HepG2 (cell line): ENCODE results near the gene LIMS2. TPM values are rescaled to one million over a fixed set of nuclear protein-coding genes. Genes with fewer than 3 reads are reported as not detected.

ENCODE experiments used
- ATAC-seq: fragments of 200-7000 bp; cut with Tn5 transposase; 3 replicates; pipeline ENCODE4 v1.9.1; 2020; ENCODE audit warnings: mild to moderate bottlenecking, moderate library complexity
- BruUV-seq: library from RNA; stranded (reverse); fragments of 400-500 nt; replicated peaks from 2 replicates; lab custom pipeline; 2021; lab: Mats Ljungman, UMichigan
- CTCF ChIA-PET: fragments of 300-600 bp; formaldehyde crosslinking; extraction: SDS; loops from one replicate; lab custom pipeline; 2021; ENCODE audit warnings: low total read pairs, inconsistent platforms, low intra/inter-chr PET ratio; lab: Yijun Ruan, JAX
- POLR2A ChIA-PET: fragments of 350-600 bp; sonication (Branson Sonifier 250); formaldehyde crosslinking; loops from one replicate; lab custom pipeline; 2020; ENCODE audit warnings: antibody characterized with exemption, inconsistent platforms; lab: Yijun Ruan, JAX
- DNase-seq: peaks from one replicate; pipeline ENCODE4 v3.0.0-alpha.2; 2015; ENCODE audit warnings: low spot score
- FAIRE-seq: peaks from 3 replicates; lab custom pipeline; 2011; peaks lifted over from hg19 to GRCh38; lab: Jason Lieb, UNC
- H2AFZ ChIP-seq: one replicate; pipeline ENCODE4 v1.6.1; 2011; ENCODE audit warnings: low read length, inconsistent platforms
- H3K27ac ChIP-seq: fragments of 300-600 bp; 3 replicates; pipeline ENCODE4 v1.8.0; 2011; ENCODE audit warnings: mixed run types, mild to moderate bottlenecking, mixed read lengths, low read length, inconsistent platforms; ENCODE audit not compliant: insufficient read depth; ENCODE audit errors: extremely low read length
- H3K27me3 ChIP-seq, 2 experiments: fragments of 200-600 bp in 1 of 2; 2 replicates in 1 of 2; 3 replicates in 1 of 2; pipeline versions ENCODE4 v1.6.0 to v1.8.0; 2011; ENCODE audit warnings: low read length in 2 of 2, mild to moderate bottlenecking in 2 of 2, moderate library complexity in 2 of 2, inconsistent platforms in 1 of 2; ENCODE audit not compliant: insufficient read depth in 2 of 2, control insufficient read depth in 1 of 2
- H3K36me3 ChIP-seq, 2 experiments: fragments of 200-600 bp in 1 of 2; replicated peaks in 1 of 2; 2 replicates in 1 of 2; 3 replicates in 1 of 2; pipeline versions ENCODE4 v1.5.1 to v1.8.0; 2011; ENCODE audit warnings: low read length in 2 of 2, inconsistent platforms in 1 of 2; ENCODE audit not compliant: insufficient read depth in 2 of 2, control insufficient read depth in 1 of 2
- H3K4me1 ChIP-seq: 2 replicates; pipeline ENCODE4 v1.5.1; 2012; ENCODE audit warnings: low read length, inconsistent platforms; ENCODE audit not compliant: insufficient read depth
- H3K4me2 ChIP-seq: 2 replicates; pipeline ENCODE4 v1.6.0; 2011; ENCODE audit warnings: low read depth, low read length, inconsistent platforms
- H3K4me3 ChIP-seq, 3 experiments: fragments of 200-600 bp in 1 of 3; sonication (generic), shearing (Covaris generic) in 1 of 3; replicated peaks in 1 of 3; 2 replicates each; pipeline ENCODE4 v1.5.1; 2011 to 2016; ENCODE audit warnings: low read length in 3 of 3, inconsistent platforms in 2 of 3, low read depth in 2 of 3, mild to moderate bottlenecking in 2 of 3, control low read depth in 1 of 3, mixed read lengths in 1 of 3; ENCODE audit not compliant: insufficient read depth in 1 of 3
- H3K79me2 ChIP-seq: one replicate; pipeline ENCODE4 v1.6.1; 2011; ENCODE audit warnings: low read length, inconsistent platforms; ENCODE audit not compliant: insufficient read depth
- H3K9ac ChIP-seq: 2 replicates; pipeline ENCODE4 v1.6.0; 2011; ENCODE audit warnings: mild to moderate bottlenecking, low read depth, low read length, inconsistent platforms; ENCODE audit not compliant: insufficient read depth
- H3K9me3 ChIP-seq: 2 replicates; pipeline ENCODE4 v1.5.1; 2012; ENCODE audit warnings: mild to moderate bottlenecking, low read length
- H4K20me1 ChIP-seq: 2 replicates; pipeline ENCODE4 v1.6.0; 2011; ENCODE audit warnings: inconsistent platforms, mild to moderate bottlenecking, low read length, moderate library complexity; ENCODE audit not compliant: insufficient read depth
- DMTF1 ChIP-seq: sonication (generic); formaldehyde crosslinking; IDR thresholded peaks from 2 replicates; pipeline ENCODE4 v1.4.0; 2020; ENCODE audit warnings: mild to moderate bottlenecking, missing genetic modification reagents
- HDAC2 ChIP-seq: sonication (generic); formaldehyde crosslinking; IDR thresholded peaks from 2 replicates; pipeline ENCODE4 v1.4.0; 2020; ENCODE audit warnings: missing genetic modification reagents
- HNRNPUL1 ChIP-seq: fragments of 200-400 bp; formaldehyde crosslinking; IDR thresholded peaks from 2 replicates; pipeline ENCODE4 v1.6.1; 2017; ENCODE audit warnings: low read depth, mild to moderate bottlenecking, low read length, moderate library complexity
- NCOA5 ChIP-seq: sonication (generic); formaldehyde crosslinking; IDR thresholded peaks from 2 replicates; pipeline ENCODE4 v1.4.0; 2020; ENCODE audit warnings: missing genetic modification reagents
- SP140L ChIP-seq: sonication (generic); formaldehyde crosslinking; IDR thresholded peaks from 2 replicates; pipeline ENCODE4 v1.4.0; 2020; ENCODE audit warnings: missing genetic modification reagents, borderline replicate concordance
- WIZ ChIP-seq: sonication (generic); formaldehyde crosslinking; IDR thresholded peaks from 2 replicates; pipeline ENCODE4 v1.5.1; 2020; ENCODE audit warnings: mild to moderate bottlenecking, missing genetic modification reagents
- XBP1 ChIP-seq: sonication (generic); formaldehyde crosslinking; IDR thresholded peaks from 2 replicates; pipeline ENCODE4 v1.5.0; 2020; ENCODE audit warnings: missing genetic modification reagents
- ZNF275 ChIP-seq: sonication (generic); formaldehyde crosslinking; IDR thresholded peaks from 2 replicates; pipeline ENCODE4 v1.8.0; 2022; ENCODE audit warnings: missing genetic modification reagents, mild to moderate bottlenecking, inconsistent platforms, borderline replicate concordance
- ZNF331 ChIP-seq: sonication (generic); formaldehyde crosslinking; IDR thresholded peaks from 2 replicates; pipeline ENCODE4 v1.4.0; 2020; ENCODE audit warnings: missing genetic modification reagents
- WGBS: methylation state at CpG from one replicate; pipeline ENCODE4 v1.1.6; 2017; ENCODE audit warnings: low lambda C conversion rate; 5-methylcytosine and 5-hydroxymethylcytosine counted together
- in situ Hi-C: cut with HindIII; loops from 2 replicates; pipeline ENCODE4 v1.10.0; 2017; ENCODE audit warnings: low pct_unique_long_range_greater_than_20kb; ENCODE audit not compliant: extremely low pct_ligation_motif_present
- intact Hi-C: fragments of 100-400 bp; cut with micrococcal nuclease; formaldehyde crosslinking; loops from one replicate; pipeline ENCODE4 v1.10.0; 2022; ENCODE audit not compliant: unreplicated experiment
- polyA plus RNA-seq, 8 experiments: library from polyadenylated mRNA; depleted of rRNA in 3 of 8; stranded (reverse) in 7 of 8; unstranded in 1 of 8; fragments of >200 nt; fragmentation: Illumina TruSeq in 4 of 8; extraction: Trizol in 4 of 8; gene quantifications; 2 replicates each; pipeline versions ENCODE4 v1.2.1 to v1.2.3, GENCODE V29; 2011 to 2016; ENCODE audit warnings: low read depth in 4 of 8, missing spikeins in 1 of 8, mixed read lengths in 1 of 8; ENCODE audit not compliant: insufficient read depth in 1 of 8
- total RNA-seq, 5 experiments: library from RNA; depleted of rRNA; stranded (reverse); fragments of >200 nt; fragmentation: Illumina TruSeq; extraction: Trizol; gene quantifications; 2 replicates each; pipeline ENCODE4 v1.2.3, GENCODE V29; 2016; ENCODE audit warnings: low read depth in 1 of 5

LIMS2 gene
- total and polyA plus RNA-seq, 2 of the 13 experiments (the other 11 are each of a cell fraction or from before 2014, with no cell fraction given): 1.0 to 1.9 TPM

- H3K4me1 ChIP-seq: peaks cover 19% of the 10 kb centered on the region
- H3K4me3 ChIP-seq: no peak overlapping the region
- peaks cover 26 to 38% of the 10 kb centered on the region in 2 experiments for H3K36me3 ChIP-seq
- POLR2A ChIA-PET: no interaction called here
- H3K27me3 ChIP-seq: no peaks in the 10 kb centered on the region
- no peak overlapping the region for H3K27ac ChIP-seq
- no peak overlapping the region for H2AFZ ChIP-seq
- intact Hi-C loops (no loop called here), in situ Hi-C loops (no loop called here)
- FAIRE-seq (no peak), DNase-seq (no peak), ATAC-seq (no peak)
- no peak overlapping the region for H3K4me2 ChIP-seq
- CTCF ChIA-PET: no interaction called here
- peaks cover 14% of the 10 kb centered on the region for H3K79me2 ChIP-seq
- H4K20me1 ChIP-seq: 0 out of 2 replicates have a peak, but pooled peaks cover 2% of the 10 kb centered on the region
- H3K9ac ChIP-seq: no peak overlapping the region
- 95% methylated on average over 5 of the region's 5 CpGs for WGBS
- BruUV-seq: no TSS peak
- TF ChIP-seq XBP1 (CRISPR knock-in tag): no peak
- TF ChIP-seq SP140L (CRISPR knock-in tag): no peak
- no peak for TF ChIP-seq NCOA5 (CRISPR knock-in tag)
- no peak for TF ChIP-seq HDAC2 (CRISPR knock-in tag)
- no peak for TF ChIP-seq ZNF275 (CRISPR knock-in tag)
- TF ChIP-seq ZNF331 (CRISPR knock-in tag): no peak
- TF ChIP-seq WIZ (CRISPR knock-in tag): no peak
- no peak for TF ChIP-seq DMTF1 (CRISPR knock-in tag)
- no peak for TF ChIP-seq HNRNPUL1
- H3K9me3 ChIP-seq: no peaks in the 10 kb centered on the region
Observed at GRCh38 chr2:127705391-127706065, 30.2 kb upstream of the LIMS2 start.
